Stimulated activated CD4-positive, alpha-beta T cell treated with anti-CD3 and anti-CD28 coated beads, Interleukin-4, amount 100 ng/mL, for 24 hours (primary cell): Measurements from ENCODE around the gene TPX2.

ENCODE experiments used
- DNase-seq: peaks from one replicate; pipeline ENCODE4 v3.0.0-alpha.2; 2020

Gene TPX2

DNA sequence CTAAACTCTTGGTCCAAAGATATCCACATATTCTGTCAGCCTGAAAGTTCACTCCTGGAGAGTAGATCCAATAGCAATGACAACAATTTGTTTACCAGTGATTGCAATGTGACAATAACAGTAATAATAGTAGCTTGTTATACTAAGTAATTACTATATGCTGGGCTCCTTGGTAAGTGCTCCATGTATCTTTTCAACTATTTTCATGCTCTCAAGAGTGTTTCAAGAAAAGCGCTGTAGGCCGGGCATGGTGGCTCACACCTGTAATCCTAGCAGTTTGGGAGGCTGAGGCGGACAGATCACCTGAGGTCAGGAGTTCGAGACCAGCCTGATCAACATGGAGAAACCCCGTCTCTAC is 31.9 kb upstream of the TPX2 start:
- DNase-seq: no peak

DNA sequence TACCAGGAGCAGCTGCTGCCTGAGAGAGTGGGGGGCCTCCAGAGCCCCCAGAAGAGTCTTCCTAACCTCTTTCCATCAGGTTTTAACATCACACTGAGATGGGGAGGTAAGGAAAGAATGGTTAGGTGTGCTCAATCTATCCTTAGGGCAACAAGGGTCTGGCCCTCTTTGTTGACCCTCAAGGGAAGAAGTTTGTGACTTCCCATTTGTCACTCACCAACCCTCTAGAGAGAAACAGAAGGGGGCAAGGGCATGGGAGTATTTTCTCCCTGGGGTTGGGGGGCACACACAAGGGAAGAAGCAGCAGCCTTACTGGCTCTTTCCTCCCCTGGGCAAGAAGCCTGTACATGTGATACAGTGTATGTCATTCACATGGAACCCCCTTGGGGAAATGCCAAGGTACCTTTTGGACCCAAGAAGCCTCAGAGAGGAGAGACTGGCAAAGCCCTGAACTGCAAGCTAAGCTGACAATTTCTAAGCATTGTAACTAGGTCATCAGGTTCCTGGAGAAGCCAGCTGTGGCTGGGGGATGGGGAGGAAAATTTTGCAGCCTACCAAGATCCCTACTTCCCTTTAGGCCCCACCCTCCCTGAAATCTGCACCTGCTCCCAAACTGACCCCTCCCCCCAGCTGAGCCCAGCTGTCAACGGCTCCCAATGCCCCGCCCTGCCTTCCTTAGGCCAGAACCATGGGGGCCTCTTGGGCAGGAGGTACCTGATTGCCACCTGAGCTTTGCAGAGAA is 30.9 kb upstream of the TPX2 start:
- DNase-seq: no peak

- no peak for DNase-seq
Measured at GRCh38 chr20:31708736-31709534, 30.2 kb upstream of the TPX2 start.

- DNase-seq: no peak
Measured at GRCh38 chr20:31709939-31710338, 29.2 kb upstream of the TPX2 start.

DNA sequence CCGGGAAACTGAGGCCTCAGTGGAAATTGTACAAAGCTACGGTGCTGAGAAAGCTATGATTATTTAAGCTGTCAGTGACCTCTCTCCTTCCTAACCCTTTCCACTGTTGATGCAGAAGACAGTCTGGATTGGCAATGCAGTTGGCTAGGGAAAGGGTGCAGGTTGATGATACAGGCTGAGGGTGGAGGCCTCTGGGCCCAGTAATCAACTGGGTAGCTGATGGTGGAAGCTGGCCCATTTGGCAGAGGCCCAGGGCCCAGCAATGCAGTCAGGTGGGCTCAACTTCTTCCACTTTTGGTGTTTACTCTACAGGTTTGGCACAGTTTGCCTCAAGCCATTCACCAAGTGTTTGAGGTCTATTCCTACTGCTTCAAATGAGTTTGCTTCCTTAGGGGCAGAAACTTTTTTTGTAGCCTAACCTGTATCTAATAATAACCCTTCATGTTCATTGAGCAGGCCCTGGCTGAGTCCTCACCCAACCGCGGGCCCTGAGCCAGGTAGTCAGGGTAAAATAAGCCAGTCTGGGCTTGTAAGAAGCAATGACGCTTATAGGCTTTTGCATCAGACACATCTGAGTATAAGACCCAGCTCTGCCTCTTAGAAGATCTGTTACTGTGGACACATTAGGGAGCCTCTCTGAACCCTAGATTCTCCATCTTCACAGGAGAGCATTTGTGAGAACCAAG is 28.5 kb upstream of the TPX2 start:
- no peak for DNase-seq

DNA sequence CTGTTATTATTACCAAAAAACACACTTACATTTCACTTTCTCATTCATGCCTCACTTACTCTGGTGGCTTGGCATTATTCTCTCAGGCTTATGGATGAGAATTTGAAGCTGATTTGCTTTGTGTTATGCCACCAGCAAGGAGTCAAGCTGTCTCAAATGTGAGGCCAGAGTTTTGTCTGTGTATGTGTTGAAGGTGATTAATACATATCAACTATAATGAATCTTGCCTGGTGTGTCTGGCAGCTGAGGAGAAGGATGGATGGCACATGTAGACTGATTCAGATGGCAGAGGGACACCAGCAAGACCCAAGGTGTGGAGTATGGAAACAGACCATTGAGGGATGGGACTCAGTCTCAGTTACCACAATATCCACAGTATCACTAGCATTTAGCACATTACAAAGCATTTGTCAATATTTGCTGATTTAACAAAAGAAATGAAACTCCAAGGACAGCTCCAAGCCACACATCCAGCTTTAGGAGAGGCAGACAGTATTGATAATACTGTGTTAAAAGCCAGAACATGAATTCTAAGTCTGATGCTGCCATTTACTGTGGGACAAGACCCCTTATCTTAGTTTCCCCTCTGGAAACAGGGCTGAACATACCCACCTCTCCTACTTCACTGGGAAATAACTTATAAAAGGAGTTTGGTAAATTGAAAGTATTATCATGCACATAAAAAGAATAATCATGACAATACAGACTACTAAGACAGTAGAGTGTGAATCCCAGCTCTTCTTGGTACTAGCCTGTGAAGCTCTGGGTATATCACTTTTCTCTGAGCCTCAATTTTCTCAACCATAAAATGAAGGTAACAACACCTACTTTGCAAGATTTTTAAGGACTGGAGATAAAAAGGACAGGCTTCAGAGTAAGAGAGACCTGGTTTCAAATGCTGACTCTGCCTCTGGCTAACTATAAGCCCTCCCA is 27.6 kb upstream of the TPX2 start:
- no peak for DNase-seq

GRCh38 chr20:31712112-31712553 is 27.0 kb upstream of the TPX2 start:
- no peak for DNase-seq

DNA sequence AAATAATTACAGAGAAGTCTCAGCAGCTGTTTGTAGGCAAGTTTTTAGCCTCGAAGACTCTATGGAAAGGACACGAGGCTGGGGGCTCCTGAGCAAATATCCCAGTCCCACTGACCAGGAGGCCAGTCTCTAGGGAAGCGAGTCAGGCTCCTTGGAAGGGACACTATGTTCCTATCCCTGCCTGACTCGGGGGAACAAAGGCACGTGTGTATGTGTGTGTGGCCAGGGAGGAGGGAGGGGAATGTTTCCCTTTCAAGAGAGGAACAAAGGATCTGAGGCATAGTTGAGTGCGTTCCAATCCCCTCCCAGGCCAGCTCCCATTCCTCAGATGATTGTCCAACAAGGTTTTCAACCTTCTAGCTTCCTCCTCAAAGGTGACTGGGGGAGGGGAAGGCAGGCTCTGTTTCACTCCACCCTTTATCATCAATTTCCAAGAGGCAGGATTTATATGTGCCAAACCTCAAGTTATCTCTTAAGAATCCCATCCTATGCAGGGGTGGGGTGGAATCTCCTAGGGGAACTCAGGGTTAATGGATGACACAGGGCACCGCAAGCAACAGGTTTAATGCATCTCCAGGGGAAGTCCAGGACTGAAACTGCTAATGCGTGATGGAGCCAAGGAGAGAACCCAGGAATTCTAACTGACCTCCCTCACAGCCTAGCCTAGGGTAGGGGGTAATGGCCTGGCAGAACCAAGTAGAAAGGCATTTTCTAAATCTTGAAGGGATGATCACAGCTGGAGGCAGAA is 26.4 kb upstream of the TPX2 start:
- DNase-seq: no peak

DNA sequence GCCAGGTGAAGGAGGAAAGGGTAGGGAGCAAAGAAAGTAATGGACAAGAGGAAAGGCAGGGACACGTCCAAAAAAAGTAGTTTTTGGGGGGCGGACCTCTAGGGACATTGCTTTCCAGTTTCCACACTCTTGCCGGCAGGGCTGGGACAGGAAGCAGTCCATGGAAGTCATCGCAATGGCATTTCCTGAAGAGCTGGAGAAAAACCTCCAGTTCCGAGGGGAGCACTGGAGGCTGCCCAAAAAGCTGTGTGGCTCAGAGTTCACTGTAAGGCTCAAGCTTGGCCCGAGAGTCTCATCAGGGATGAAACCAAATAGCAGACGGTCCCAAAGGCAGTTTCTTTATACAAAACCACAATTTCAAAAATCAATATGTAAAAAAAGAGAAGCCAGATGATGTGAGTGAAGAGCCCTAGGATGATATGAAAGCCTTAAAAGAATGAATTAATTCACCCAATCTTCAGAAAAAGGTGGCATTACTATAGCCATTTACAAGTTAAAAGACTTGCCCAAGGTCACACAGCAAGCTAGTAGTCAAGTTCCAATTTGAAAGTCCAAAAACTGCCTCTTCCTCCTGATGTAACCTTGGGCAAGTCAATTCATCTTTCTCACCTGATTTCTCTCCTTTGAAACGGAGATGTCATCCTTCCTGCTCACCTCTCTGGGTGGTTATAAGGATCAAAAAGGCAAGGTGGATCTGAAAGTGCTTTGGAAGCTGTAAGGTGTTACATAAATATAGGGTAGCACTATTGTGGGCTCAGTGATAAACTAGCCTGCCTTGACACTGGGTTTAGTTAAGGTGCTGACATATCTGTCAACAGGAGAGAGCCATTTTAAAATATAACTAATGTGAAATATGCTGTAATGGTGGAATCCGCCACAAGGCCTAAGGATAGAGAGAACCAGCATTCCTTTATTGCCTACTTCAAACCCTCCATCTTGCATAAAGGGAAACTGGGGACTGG is 25.5 kb upstream of the TPX2 start:
- no peak for DNase-seq

- no peak for DNase-seq
Measured at GRCh38 chr20:31715766-31716165, 23.3 kb upstream of the TPX2 start.

- DNase-seq: no peak
Measured at GRCh38 chr20:31716351-31716750, 22.7 kb upstream of the TPX2 start.

GRCh38 chr20:31716818-31717477 is 22.1 kb upstream of the TPX2 start:
- no peak for DNase-seq

DNA sequence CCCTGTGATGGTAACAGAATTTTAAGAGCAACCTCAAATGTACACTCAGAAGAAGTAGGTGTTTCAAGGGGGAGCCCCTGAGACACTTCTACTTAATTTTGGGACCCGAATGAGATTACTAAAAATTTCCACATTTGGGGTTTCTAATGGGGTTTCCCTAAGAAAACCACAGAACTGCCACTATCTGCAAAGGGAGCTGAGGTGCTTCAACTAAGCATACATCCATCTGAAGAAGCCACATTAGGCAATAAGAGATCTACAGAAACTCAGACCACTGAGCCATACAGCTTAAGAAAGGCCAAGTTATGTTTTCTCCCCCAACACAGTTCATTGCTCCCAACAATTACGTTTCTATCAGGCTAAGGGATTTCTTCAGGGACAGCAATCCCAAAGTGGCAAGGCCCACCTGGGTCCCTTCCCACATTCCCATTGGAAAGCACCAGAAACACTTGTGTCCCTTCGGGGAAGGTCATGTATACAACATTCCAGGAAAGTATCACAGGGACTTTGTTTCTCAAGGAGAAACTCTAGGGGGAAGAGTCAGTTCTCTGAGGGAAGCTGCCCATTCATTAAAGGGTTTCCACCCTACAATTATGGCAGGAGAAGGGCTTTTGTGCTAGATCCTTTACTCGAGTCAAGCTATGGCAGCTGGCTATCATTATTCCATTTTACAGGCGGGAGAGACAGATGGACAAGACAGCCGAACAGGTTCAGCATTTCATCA is 21.4 kb upstream of the TPX2 start:
- peak; percentile 51 for DNase-seq

DNA sequence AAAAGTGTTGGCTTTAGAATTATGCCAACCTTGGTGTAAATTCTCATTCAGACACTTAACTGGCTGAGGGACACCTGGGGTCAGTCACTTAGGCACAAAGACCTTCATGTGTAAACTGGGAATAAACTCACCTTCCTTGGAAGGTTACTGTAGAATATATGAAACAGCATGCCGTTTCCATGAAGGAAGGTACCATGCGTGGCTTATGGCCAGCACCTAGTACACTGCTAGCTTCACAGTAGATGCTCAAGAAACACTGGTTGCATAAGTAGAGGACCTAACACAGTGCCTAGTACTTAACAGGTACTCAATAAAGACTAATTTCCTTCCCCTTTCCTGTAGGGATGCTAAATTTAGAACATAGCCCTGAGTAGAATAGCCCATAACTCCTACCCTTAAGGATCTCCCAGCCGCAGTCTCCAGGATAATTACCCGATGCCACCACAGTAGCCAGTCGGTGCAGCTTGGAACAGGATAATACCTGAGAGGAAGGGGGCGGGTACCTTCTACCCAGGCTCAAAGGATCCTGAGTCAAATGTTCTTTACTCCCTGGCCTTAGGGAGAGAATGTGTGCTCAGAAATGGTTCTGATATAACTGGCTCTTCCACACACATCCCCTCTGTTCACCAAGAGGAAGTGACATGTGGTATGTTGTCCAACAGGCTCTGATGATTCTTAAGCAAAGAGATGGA is 20.0 kb upstream of the TPX2 start:
- DNase-seq: no peak

DNA sequence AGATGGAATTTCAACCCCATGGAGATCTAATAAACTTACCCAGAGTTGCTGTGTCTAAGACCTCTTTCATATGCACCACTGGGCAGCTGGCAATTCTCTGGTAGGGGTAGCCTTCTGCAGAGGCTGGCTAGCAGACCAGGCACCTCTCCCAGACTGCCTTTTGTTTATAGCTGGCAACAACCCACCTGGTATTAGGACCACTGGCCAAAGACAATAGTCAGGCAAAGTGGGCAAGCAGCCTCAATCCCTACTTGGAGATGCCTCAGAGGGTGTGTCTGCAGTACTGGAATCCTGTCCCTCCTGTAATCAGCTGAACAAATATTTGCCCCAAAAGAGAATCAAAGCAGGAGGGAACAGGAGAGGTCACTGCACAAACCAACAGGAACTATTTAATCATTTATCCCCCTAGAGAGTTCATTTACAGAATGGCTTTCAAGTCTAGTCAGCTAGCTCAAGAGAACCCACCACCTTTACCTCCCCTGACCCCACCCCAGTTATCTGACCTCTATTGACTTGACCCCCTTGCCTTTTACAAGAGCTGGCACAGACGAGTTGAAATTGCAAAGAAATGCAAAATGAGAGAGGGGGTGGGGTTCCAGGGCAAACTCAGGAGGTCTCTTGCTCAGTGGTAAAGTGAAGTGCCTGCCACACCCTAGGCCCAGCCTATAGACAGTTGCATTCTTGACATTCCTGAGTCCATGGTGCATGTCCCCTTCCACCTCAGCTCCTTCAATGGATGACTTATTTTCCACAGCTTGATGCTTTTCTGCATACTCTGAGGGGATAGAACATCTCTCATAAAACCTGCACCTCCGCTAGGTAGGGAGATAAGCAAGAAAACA is 19.2 kb upstream of the TPX2 start:
- DNase-seq: no peak

DNA sequence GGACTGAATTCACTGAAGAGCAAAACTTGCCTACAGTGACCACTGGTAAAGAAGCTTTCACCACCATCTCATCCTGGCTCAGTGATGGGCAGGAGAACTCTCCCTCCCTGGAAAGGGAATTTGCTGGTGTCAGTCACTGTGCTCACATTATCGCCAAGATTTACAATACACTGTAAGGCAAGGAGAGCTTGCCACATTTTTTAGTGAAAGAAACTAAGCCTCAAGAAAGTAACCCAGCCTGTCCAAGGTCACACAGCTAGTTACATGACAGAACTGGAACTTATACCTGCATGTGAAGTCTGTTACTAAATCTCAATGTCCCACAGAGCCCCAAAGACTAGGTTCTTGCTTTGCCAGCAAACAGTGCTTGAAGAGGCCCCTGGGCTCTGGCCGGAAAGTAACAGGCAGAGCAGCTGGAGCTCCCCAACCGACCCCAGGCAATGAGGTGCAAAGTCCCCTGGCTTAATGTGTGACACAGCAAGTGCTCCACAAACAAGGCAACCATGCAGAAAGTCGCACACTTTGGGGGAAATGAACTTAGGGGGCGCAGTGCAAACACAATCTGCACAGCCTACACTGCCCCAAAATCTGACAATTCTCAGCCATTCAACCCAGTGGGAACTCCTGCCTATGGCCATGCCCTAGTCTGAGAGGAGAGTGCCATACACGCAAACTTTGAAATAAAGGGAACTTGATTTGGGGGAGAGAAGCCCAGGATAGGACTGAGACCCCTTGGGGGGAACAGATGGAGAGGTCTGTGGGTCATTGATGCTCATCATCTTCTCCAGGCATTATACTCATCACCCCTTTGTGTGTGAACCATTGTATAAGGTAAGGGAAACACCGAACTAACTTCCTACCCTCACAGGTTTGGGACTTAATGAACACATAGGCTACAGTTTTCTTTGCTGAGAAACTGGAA is 18.3 kb upstream of the TPX2 start:
- DNase-seq: peak; percentile 27
